Fibroblast of lung (primary cell): ENCODE results near the gene HTRA3.

Experiments
- EZH2 ChIP-seq: IDR thresholded peaks from 2 replicates; pipeline ENCODE4 v1.5.1; 2012; ENCODE audit warnings: low read length, control low read depth, mild to moderate bottlenecking; ENCODE audit errors: missing control alignments
- TF ChIP-seq, protein P1 (sequence below), 2 donors: IDR thresholded peaks in 1 of 2; conservative IDR thresholded peaks in 1 of 2; 1 replicate in 1 of 2; 2 replicates in 1 of 2; pipeline ENCODE4 v1.5.1; 2011 to 2012; ENCODE audit warnings: low read length in 2 of 2, control low read depth in 1 of 2, inconsistent platforms in 1 of 2, low read depth in 1 of 2, mild to moderate bottlenecking in 1 of 2

DNA sequence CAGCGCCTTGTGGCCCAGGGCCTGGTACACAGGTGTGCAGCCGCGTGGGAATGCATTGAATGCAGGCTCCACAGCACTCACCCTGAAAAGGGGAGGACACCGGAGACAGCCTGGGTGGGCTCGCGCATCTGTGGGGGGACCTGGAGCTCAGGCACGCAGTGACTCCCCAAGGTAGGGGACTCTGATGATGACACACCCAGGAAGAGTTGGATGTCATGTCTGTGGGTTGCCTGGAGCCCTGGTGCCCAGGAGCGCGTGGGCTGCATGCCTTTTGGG is 32.7 kb upstream of the HTRA3 start:
- TF ChIP-seq, protein P1, sequence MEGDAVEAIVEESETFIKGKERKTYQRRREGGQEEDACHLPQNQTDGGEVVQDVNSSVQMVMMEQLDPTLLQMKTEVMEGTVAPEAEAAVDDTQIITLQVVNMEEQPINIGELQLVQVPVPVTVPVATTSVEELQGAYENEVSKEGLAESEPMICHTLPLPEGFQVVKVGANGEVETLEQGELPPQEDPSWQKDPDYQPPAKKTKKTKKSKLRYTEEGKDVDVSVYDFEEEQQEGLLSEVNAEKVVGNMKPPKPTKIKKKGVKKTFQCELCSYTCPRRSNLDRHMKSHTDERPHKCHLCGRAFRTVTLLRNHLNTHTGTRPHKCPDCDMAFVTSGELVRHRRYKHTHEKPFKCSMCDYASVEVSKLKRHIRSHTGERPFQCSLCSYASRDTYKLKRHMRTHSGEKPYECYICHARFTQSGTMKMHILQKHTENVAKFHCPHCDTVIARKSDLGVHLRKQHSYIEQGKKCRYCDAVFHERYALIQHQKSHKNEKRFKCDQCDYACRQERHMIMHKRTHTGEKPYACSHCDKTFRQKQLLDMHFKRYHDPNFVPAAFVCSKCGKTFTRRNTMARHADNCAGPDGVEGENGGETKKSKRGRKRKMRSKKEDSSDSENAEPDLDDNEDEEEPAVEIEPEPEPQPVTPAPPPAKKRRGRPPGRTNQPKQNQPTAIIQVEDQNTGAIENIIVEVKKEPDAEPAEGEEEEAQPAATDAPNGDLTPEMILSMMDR (conservative IDR thresholded peaks at IDR 0.05 in 1 of 2, IDR thresholded peaks at IDR 0.05 in 1 of 2; ENCODE audit: low read depth in 1 of 2, low read length in 2 of 2), result no peak
- no peak for TF ChIP-seq EZH2
